Stimulated activated CD4-positive, alpha-beta T cell treated with anti-CD3 and anti-CD28 coated beads, Interleukin-1b, Interleukin-23, amount 100 ng/mL, for 48 hours (primary cell): ENCODE results near the gene TRMT112.

Experiments
- DNase-seq: peaks from one replicate; pipeline ENCODE4 v3.0.0-alpha.2; 2020

TRMT112 gene

GRCh38 chr11:64306563-64306875, 10.8 kb downstream of the TRMT112 start:
- DNase-seq = no peak

GRCh38 chr11:64305691-64306562, 11.4 kb downstream of the TRMT112 start:
- peak; percentile 74 for DNase-seq

- DNase-seq = peak; percentile 100
These were observed 12.2 kb downstream of the TRMT112 start, which contains the start of gene ESRRA for GRCh38 chr11:64305075-64305690. Gene ESRRA, plus strand, starts transcription at chr11:64305524. Its CDS starts 1,656 bp downstream, at chr11:64307180.

- peak; percentile 95 for DNase-seq
These were observed 12.9 kb downstream of the TRMT112 start for GRCh38 chr11:64304316-64305072.

- DNase-seq = no peak
These were observed 13.4 kb downstream of the TRMT112 start for GRCh38 chr11:64304032-64304315.

GRCh38 chr11:64303109-64304031, 14.0 kb downstream of the TRMT112 start:
- DNase-seq = no peak

GRCh38 chr11:64299847-64300648, 17.3 kb downstream of the TRMT112 start, which contains the start of gene CATSPERZ:
Gene CATSPERZ, plus strand, starts transcription at chr11:64300358. Its CDS starts 53 bp downstream, at chr11:64300411.
- DNase-seq = no peak

- no peak for DNase-seq
These were observed 18.2 kb downstream of the TRMT112 start for GRCh38 chr11:64298966-64299846.

- DNase-seq = no peak
These were observed 19.5 kb downstream of the TRMT112 start for GRCh38 chr11:64297699-64298358.

- DNase-seq = no peak
These were observed 20.3 kb downstream of the TRMT112 start for GRCh38 chr11:64296830-64297698.

GRCh38 chr11:64296236-64296635, 21.1 kb downstream of the TRMT112 start:
- no peak for DNase-seq

GRCh38 chr11:64295760-64296159, 21.6 kb downstream of the TRMT112 start:
- no peak for DNase-seq

GRCh38 chr11:64294774-64295173, 22.6 kb downstream of the TRMT112 start:
- DNase-seq = no peak

GRCh38 chr11:64292460-64293254, 24.7 kb downstream of the TRMT112 start:
- DNase-seq = no peak

- no peak for DNase-seq
These were observed 25.5 kb downstream of the TRMT112 start for GRCh38 chr11:64291752-64292459.

- DNase-seq = no peak
These were observed 26.1 kb downstream of the TRMT112 start, which contains the start of gene KCNK4 for GRCh38 chr11:64291262-64291751. Gene KCNK4, plus strand, starts transcription at chr11:64291302. Its CDS starts 1,717 bp downstream, at chr11:64293019.
